ENCODE measurements around the gene DNAH8. TPM values are rescaled to one million over a fixed set of nuclear protein-coding genes. Genes with fewer than 3 reads are reported as not detected.

Gene DNAH8
- polyA plus RNA-seq, 1 of the 3 experiments (the other 2 are of a cell fraction): not detected

- CTCF ChIA-PET: interaction anchor here (0.6 to 3.2 kb wide), 2 partner anchors 8 to 53 kb away, joined by 3 to 11 read pairs; no protein-coding TSS in a partner anchor
- Histone ChIP-seq H3K4me3 (ENCODE audit: low read depth in 2 of 2, low read length in 1 of 2) (no peak overlapping the region), H3K27me3 (ENCODE audit: insufficient read depth) (no peaks in the 10 kb centered on the region; the same call in 1 of the 2 replicates), H4K20me1 (ENCODE audit: insufficient read depth) (no peaks in the 10 kb centered on the region), H3K9ac (no peak overlapping the region), H2AFZ (ENCODE audit: low read depth) (no peak overlapping the region), H3K4me2 (no peak overlapping the region), H3K36me3 (replicated peaks in 1 of 2; ENCODE audit: control insufficient read depth in 1 of 2, insufficient read depth in 2 of 2, low read length in 1 of 2) (no peaks in the 10 kb centered on the region), H3K79me2 (ENCODE audit: insufficient read depth) (no peaks in the 10 kb centered on the region), H3K9me2 (no peaks in the 10 kb centered on the region), H3K9me3 (no peaks in the 10 kb centered on the region), H3K4me1 (ENCODE audit: control insufficient read depth in 1 of 2, insufficient read depth in 2 of 2, low read depth in 1 of 2, low read length in 1 of 2) (no peaks in the 10 kb centered on the region; a peak in 1 of 4 replicates), H3F3A (replicated peaks; ENCODE audit: insufficient read depth) (no peaks in the 10 kb centered on the region), H3K27ac (ENCODE audit: low read depth in 2 of 2, low read length in 1 of 2) (no peak overlapping the region)
- POLR2A ChIA-PET: interaction anchor here (0.6 kb wide), 1 partner anchor 86 kb away, joined by 3 read pairs; no protein-coding TSS in a partner anchor
- 37% methylated on average over 7 of the region's 7 CpGs for WGBS (ENCODE audit: low lambda C conversion rate)
- no peak for DNase-seq
- TF ChIP-seq GATA2 (CRISPR knock-in tag; IDR thresholded peaks at IDR 0.05) (no peak), JUND (IDR thresholded peaks at IDR 0.05) (no peak), SIN3A (IDR thresholded peaks at IDR 0.05; ENCODE audit: borderline replicate concordance, low read depth, low read length) (no peak), RCOR1 (IDR thresholded peaks at IDR 0.05; ENCODE audit: low read length) (no peak)
Observed at GRCh38 chr6:38924791-38925509, 209.8 kb downstream of the DNAH8 start.

- no peak overlapping the region for H3K4me3 ChIP-seq (ENCODE audit: low read depth in 2 of 2, low read length in 1 of 2)
- H3K9me2 ChIP-seq: no peaks in the 10 kb centered on the region
- H3K9me3 ChIP-seq: no peaks in the 10 kb centered on the region
- no peak overlapping the region for H2AFZ ChIP-seq (ENCODE audit: low read depth)
- H3K79me2 ChIP-seq (ENCODE audit: insufficient read depth): no peaks in the 10 kb centered on the region
- WGBS (ENCODE audit: low lambda C conversion rate): 52% methylated on average over 5 of the region's 5 CpGs
- no peaks in the 10 kb centered on the region; the same call in 1 of the 2 replicates for H3K27me3 ChIP-seq (ENCODE audit: insufficient read depth)
- DNase-seq: no peak
- H3K36me3 ChIP-seq (replicated peaks in 1 of 2; ENCODE audit: control insufficient read depth in 1 of 2, insufficient read depth in 2 of 2, low read length in 1 of 2): no peaks in the 10 kb centered on the region
- ChIA-PET CTCF (interaction anchor here (1.3 kb wide), 1 partner anchor 57 kb away, joined by 4 read pairs; no protein-coding TSS in a partner anchor), POLR2A (no interaction called here)
- H3F3A ChIP-seq (replicated peaks; ENCODE audit: insufficient read depth): no peaks in the 10 kb centered on the region
- TF ChIP-seq TCF12 (IDR thresholded peaks at IDR 0.05): no peak
- no peak for TF ChIP-seq FOXJ3 (CRISPR knock-in tag; IDR thresholded peaks at IDR 0.05)
- no peak for TF ChIP-seq JUND (IDR thresholded peaks at IDR 0.05)
- TF ChIP-seq RCOR1 (IDR thresholded peaks at IDR 0.05; ENCODE audit: low read length): no peak
- no peak for TF ChIP-seq USF2 (IDR thresholded peaks at IDR 0.05; ENCODE audit: borderline replicate concordance, low read depth, low read length)
- TF ChIP-seq MEF2A (IDR thresholded peaks at IDR 0.05; ENCODE audit: borderline replicate concordance, low read depth): no peak
- TF ChIP-seq PBX3 (IDR thresholded peaks at IDR 0.05): no peak
- no peak for TF ChIP-seq ELF1 (IDR thresholded peaks at IDR 0.05)
- no peak for TF ChIP-seq RXRA (IDR thresholded peaks at IDR 0.05; ENCODE audit: borderline replicate concordance, low read depth)
- TF ChIP-seq USF1 (IDR thresholded peaks at IDR 0.05; ENCODE audit: borderline replicate concordance, low read depth): no peak
- no peak for TF ChIP-seq GABPA (IDR thresholded peaks at IDR 0.05; ENCODE audit: low read depth)
- TF ChIP-seq NFIC (IDR thresholded peaks at IDR 0.05; ENCODE audit: borderline replicate concordance): no peak
- TF ChIP-seq SMC3 (IDR thresholded peaks at IDR 0.05; ENCODE audit: low read depth, low read length): no peak
- no peak for TF ChIP-seq GATA2 (CRISPR knock-in tag; IDR thresholded peaks at IDR 0.05)
- no peak for TF ChIP-seq TAF1 (IDR thresholded peaks at IDR 0.05; ENCODE audit: borderline replicate concordance, low read depth, low read length)
- no peaks in the 10 kb centered on the region for H4K20me1 ChIP-seq (ENCODE audit: insufficient read depth)
- H3K27ac ChIP-seq (ENCODE audit: low read depth in 2 of 2, low read length in 1 of 2): no peak overlapping the region
- H3K4me2 ChIP-seq: no peak overlapping the region
- H3K4me1 ChIP-seq (ENCODE audit: control insufficient read depth in 1 of 2, insufficient read depth in 2 of 2, low read depth in 1 of 2, low read length in 1 of 2): no peaks in the 10 kb centered on the region; a peak in 1 of 4 replicates
- no peak overlapping the region for H3K9ac ChIP-seq
Observed at GRCh38 chr6:38929560-38929959, 214.4 kb downstream of the DNAH8 start.
